ENCODE data around the gene KMT2B. TPM values are rescaled to one million over a fixed set of nuclear protein-coding genes. Genes with fewer than 3 reads are reported as not detected.

Gene KMT2B
- total and polyA plus RNA-seq, 8 donors, result 16.7 to 59.9 (median 24.2) TPM

- Histone ChIP-seq H3K27ac (no peak overlapping the region), H3K27me3 (no peaks in the 10 kb centered on the region), H3K4me3 (no peak overlapping the region), H3K4me1 (peaks cover 6 to 15% (median 8%) of the 10 kb centered on the region in 3 donors), H3K9me3 (no peaks in the 10 kb centered on the region), H3K36me3 (no peaks in the 10 kb centered on the region)
- no peak for ATAC-seq
- intact Hi-C loops (cut with DNase I), result loop anchor here in 1 of 3 donors (2.0 kb wide), 1 partner anchor 20 kb away; no protein-coding TSS in a partner anchor
- TF ChIP-seq CTCF (IDR thresholded peaks at IDR 0.05), result no peak
- FAIRE-seq, result no peak
- WGBS, 2 donors, result 77 to 78% methylated on average over 14 of the region's 14 CpGs
- peak in 3 of 6 donors; percentile 21 to 66 (median 34) for DNase-seq
Measured at GRCh38 chr19:35714601-35715354, 3.0 kb upstream of the KMT2B start.

GRCh38 chr19:35715355-35715809, 2.4 kb upstream of the KMT2B start:
- intact Hi-C loops (cut with DNase I), result loop anchor here in 1 of 3 donors (2.0 kb wide), 1 partner anchor 21 kb away; no protein-coding TSS in a partner anchor

GRCh38 chr19:35715981-35716800, 1.6 kb upstream of the KMT2B start:
- H3K4me1 ChIP-seq, result peaks cover 6 to 15% (median 8%) of the 10 kb centered on the region in 3 donors
- DNase-seq, result peak in 5 of 6 donors; percentile 61 to 91 (median 79)
- TF ChIP-seq CTCF (IDR thresholded peaks at IDR 0.05), result no peak
- peak; percentile 30 to 61 (median 54) for ATAC-seq
- H3K27me3 ChIP-seq, result no peaks in the 10 kb centered on the region
- no peaks in the 10 kb centered on the region for H3K36me3 ChIP-seq
- H3K9me3 ChIP-seq, result no peaks in the 10 kb centered on the region
- H3K27ac ChIP-seq, result peak overlapping the region; percentile 65 to 85 (median 76)
- WGBS, 2 donors, result 2% methylated on average over 52 of the region's 52 CpGs
- intact Hi-C loops (cut with DNase I), result loop anchor here in 1 of 3 donors (2.0 kb wide), 1 partner anchor 21 kb away; no protein-coding TSS in a partner anchor
- H3K4me3 ChIP-seq, result peak overlapping the region; percentile 76 to 92 (median 84)
- no peak for FAIRE-seq

More at GRCh38 chr19:35715355-35715809, 2.4 kb upstream of the KMT2B start:
- no peak for TF ChIP-seq CTCF (IDR thresholded peaks at IDR 0.05)
- H3K27me3 ChIP-seq, result no peaks in the 10 kb centered on the region
- H3K27ac ChIP-seq, result no peak overlapping the region
- no peaks in the 10 kb centered on the region for H3K9me3 ChIP-seq
- H3K4me1 ChIP-seq, result peaks cover 6 to 15% (median 8%) of the 10 kb centered on the region in 3 donors
- no peaks in the 10 kb centered on the region for H3K36me3 ChIP-seq
- WGBS, 2 donors, result 77 to 79% methylated on average over 7 of the region's 7 CpGs
- FAIRE-seq (no peak), ATAC-seq (no peak), DNase-seq (peak in 2 of 6 donors; percentile 22 to 79)
- peak overlapping the region in 3 of 4 donors; percentile 76 to 92 (median 83) for H3K4me3 ChIP-seq

- WGBS, 2 donors, result 0 to 1% methylated on average over 67 to 77 of the region's 77 CpGs
- H3K36me3 ChIP-seq, result peaks cover 0 to 6% (median 4%) of the 10 kb centered on the region in 3 donors
- peak; percentile 90 to 98 (median 96) for DNase-seq
- H3K9me3 ChIP-seq, result no peaks in the 10 kb centered on the region
- H3K4me3 ChIP-seq, result peak overlapping the region; percentile 76 to 92 (median 84)
- peak; percentile 88 to 94 (median 90) for ATAC-seq
- H3K4me1 ChIP-seq, result peaks cover 6 to 15% (median 8%) of the 10 kb centered on the region in 3 donors
- peak; percentile 67 to 89 (median 72) for TF ChIP-seq CTCF (IDR thresholded peaks at IDR 0.05)
- intact Hi-C loops (cut with DNase I), result no loop called here
- H3K27me3 ChIP-seq, result no peaks in the 10 kb centered on the region
- peak overlapping the region; percentile 65 to 85 (median 76) for H3K27ac ChIP-seq
- FAIRE-seq, result no peak
Measured at GRCh38 chr19:35716801-35717664, 770 bp upstream of the KMT2B start.
